H1 (cell line): Measurements from ENCODE around the gene NETO1. TPM values are rescaled to one million over a fixed set of nuclear protein-coding genes. Genes with fewer than 3 reads are reported as not detected.

ENCODE experiments used
- BACH1 ChIP-seq: IDR thresholded peaks from 2 replicates; pipeline ENCODE4 v1.6.1; 2012; ENCODE audit warnings: low read length, improper control_type of control experiment
- CREB1 ChIP-seq: IDR thresholded peaks from 2 replicates; pipeline ENCODE4 v1.6.1; 2012; ENCODE audit warnings: inconsistent platforms
- CTBP2 ChIP-seq: IDR thresholded peaks from 2 replicates; pipeline ENCODE4 v1.7.0; 2011; ENCODE audit warnings: borderline replicate concordance, mild to moderate bottlenecking, moderate library complexity, mixed read lengths, low read length; ENCODE audit not compliant: insufficient read depth, insufficient read length
- EP300 ChIP-seq, 2 experiments: IDR thresholded peaks; 1 replicate in 1 of 2; 2 replicates in 1 of 2; pipeline ENCODE4 v1.6.1; 2011 to 2012; ENCODE audit warnings: low read depth in 2 of 2, low read length in 2 of 2, mild to moderate bottlenecking in 2 of 2, borderline replicate concordance in 1 of 2, inconsistent platforms in 1 of 2, moderate library complexity in 1 of 2
- MAX ChIP-seq: IDR thresholded peaks from 2 replicates; pipeline ENCODE4 v1.6.1; 2012; ENCODE audit warnings: inconsistent platforms
- SIN3A ChIP-seq, 2 experiments: IDR thresholded peaks in 1 of 2; conservative IDR thresholded peaks in 1 of 2; 2 replicates each; pipeline ENCODE4 v1.6.1; 2011 to 2012; ENCODE audit warnings: low read length in 2 of 2, improper control_type of control experiment in 1 of 2, low read depth in 1 of 2, mild to moderate bottlenecking in 1 of 2
- TAF7 ChIP-seq: optimal IDR thresholded peaks from 2 replicates; pipeline ENCODE3; 2011; ENCODE audit warnings: low read depth, mild to moderate bottlenecking, inconsistent platforms, low read length, moderate library complexity, borderline replicate concordance
- TBP ChIP-seq: IDR thresholded peaks from 2 replicates; pipeline ENCODE4 v1.6.1; 2011; ENCODE audit warnings: low read depth, low read length, improper control_type of control experiment
- polyA plus RNA-seq, 7 experiments: library from polyadenylated mRNA; depleted of rRNA in 3 of 7; stranded (reverse) in 5 of 7; unstranded in 2 of 7; fragments of >200 nt in 5 of 7; fragments of 200-250 nt in 2 of 7; gene quantifications; 1 replicate in 5 of 7; 2 replicates in 1 of 7; 4 replicates in 1 of 7; pipeline versions ENCODE4 v1.2.1 to v1.2.3, GENCODE V29; 2011 to 2013; ENCODE audit warnings: missing spikeins in 2 of 7, mixed read lengths in 2 of 7
- total RNA-seq: library from RNA; stranded (reverse); fragmentation: NEBNext Ultra II Directional; extraction: Animal tissue kit (Norgen Biotek cat#: 25700); gene quantifications from 2 replicates; pipeline ENCODE4 v1.2.1, GENCODE V29; 2021

Gene NETO1
- total and polyA plus RNA-seq, 2 of the 8 experiments (the other 6 are each of a cell fraction or from before 2014, with no cell fraction given) = 3.0 to 19.3 TPM

- TF ChIP-seq CTBP2 (no peak), TBP (no peak), CREB1 (no peak), TAF7 (no peak), SIN3A (conservative IDR thresholded peaks at IDR 0.05 in 1 of 2, IDR thresholded peaks at IDR 0.05 in 1 of 2; ENCODE audit: low read depth in 1 of 2, low read length in 2 of 2) (no peak), EP300 (IDR thresholded peaks at IDR 0.05; ENCODE audit: borderline replicate concordance in 1 of 2, low read depth in 2 of 2, low read length in 2 of 2) (no peak), BACH1 (no peak), MAX (no peak)
Observed at GRCh38 chr18:72808680-72809079, 59.1 kb downstream of the NETO1 start (continued).
